Stimulated activated CD4-positive, alpha-beta T cell treated with anti-CD3 and anti-CD28 coated beads, TNF-alpha, amount 100 ng/mL, for 1 hour (primary cell): ENCODE results near the gene CDV3.
"Not testable (repeated sequence)": the region's sequence is repeated elsewhere in the genome, so short reads cannot be mapped to it uniquely, and the experiment has no call there.

Experiments
- DNase-seq, 3 donors: peaks; one replicate each; pipeline ENCODE4 v3.0.0-alpha.2; 2020; ENCODE audit warnings: low read depth in 3 of 3, low spot score in 1 of 3

CDV3 gene, protein sequence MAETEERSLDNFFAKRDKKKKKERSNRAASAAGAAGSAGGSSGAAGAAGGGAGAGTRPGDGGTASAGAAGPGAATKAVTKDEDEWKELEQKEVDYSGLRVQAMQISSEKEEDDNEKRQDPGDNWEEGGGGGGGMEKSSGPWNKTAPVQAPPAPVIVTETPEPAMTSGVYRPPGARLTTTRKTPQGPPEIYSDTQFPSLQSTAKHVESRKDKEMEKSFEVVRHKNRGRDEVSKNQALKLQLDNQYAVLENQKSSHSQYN

DNA sequence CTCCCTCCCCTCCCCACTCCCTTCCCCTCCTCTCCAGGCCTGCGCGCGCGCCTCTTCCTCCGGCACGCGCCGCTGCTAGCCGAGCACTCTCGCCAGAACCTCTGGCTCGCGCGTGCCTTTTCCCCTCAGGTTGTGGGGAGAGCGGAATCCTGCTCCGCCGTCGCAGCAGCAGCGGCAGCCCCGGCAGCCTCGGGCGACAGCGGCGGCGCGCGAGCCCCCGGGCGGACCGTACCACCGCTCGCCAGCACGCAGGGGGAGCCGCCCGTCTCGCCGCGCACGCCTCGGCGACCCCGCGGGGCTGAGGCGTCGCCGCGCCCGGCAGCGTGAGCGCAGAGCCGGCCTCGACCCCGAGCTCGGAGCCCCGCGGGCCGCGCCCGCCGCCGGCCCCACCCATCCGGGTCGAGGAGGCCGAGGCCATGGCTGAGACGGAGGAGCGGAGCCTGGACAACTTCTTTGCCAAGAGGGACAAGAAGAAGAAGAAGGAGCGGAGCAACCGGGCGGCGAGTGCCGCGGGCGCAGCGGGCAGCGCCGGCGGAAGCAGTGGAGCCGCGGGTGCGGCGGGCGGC lies at the start of gene CDV3:
Gene CDV3 (plus strand): TSS at position 58 of the 566 bp plus-strand sequence. CDS start 359 bp downstream, at position 417.
- peak in 2 of 3 donors; percentile 42 to 51 for DNase-seq

DNA sequence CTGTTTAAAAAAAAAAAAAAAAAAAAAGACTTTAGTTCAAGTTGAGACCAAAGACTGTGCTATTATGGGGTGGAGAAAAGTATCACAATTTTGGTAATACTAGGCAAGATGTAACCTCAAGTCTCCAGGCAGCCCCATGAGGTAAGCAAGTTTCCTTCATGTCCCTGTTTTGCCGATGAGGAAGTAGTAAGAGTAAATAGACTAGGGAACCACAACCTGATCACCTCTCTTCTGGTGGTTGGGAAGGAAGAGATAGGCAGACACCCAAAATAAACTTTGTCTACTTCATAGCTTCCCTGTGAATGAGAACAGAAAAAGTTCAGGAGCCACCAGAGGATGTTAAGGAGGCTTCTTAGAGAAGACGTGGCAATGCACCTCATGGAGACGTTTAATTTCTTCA lies 49.7 kb upstream of the CDV3 start:
- not testable (repeated sequence) for DNase-seq

DNA sequence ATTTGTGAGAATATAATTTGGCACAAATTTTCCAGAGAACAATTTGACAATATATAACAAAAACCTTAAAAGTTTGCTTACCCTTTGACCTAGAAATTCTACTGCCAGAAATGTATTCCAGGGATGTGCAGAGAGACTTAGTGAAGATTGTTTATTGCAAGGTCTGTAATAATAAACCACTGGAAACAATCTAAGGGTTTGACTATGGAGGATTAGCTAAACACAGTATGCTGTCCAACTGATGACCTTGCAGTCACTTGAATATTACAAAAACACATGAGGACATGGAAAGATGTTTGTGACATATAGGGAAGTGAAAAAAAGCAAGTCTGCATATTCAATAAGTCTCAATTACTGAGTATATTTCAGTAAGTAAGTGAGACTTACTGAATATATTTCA lies 48.1 kb upstream of the CDV3 start:
- no peak for DNase-seq

DNA sequence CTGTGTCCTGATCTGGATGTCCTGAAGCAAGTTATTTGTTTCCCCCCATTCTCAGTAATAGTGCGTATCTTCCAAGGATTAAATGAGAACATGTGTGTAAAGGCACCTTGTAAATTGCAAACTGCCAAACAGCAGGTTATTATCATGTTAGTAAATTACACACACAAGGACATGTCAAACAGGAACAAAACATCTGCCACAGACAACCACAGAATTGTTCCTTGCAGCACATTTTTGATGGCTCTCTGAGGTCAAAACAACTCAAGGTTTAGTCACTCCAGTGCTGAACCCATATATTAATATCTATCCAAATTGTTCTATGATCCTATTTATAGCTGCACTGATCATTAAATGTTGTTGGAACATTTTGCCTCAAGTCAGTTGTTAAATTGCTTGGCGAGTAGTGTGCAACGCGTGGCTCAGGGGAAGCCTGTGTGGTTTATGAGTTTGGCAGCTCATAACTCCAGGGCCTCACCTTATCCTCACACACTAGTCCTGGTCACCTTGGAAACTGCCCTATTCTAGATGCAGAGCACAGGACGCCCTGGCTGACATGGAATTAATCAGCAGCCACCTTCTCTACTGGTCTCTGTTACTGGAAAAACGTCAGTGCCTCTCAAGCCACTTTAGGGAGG lies 46.3 kb upstream of the CDV3 start:
- DNase-seq = no peak

DNA sequence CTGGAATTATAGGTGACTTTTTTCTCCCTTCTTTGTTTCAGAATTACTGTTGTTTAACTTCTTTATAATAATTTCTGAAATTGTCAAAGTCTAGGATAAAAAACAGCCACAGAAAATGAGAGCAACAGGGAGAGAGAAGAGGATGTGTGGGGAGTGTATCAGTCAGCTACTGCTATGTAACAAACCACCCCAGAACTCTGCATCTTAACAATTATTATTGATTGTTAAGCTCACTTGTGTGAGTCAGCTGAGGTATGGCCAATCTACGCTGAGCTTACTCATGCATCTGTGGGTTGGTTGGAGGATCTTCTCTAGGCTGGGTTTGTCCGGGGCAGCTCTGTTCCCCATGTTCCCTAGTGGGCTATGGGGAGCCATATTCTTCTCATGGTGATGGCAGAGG lies 43.7 kb upstream of the CDV3 start:
- DNase-seq = no peak

DNA sequence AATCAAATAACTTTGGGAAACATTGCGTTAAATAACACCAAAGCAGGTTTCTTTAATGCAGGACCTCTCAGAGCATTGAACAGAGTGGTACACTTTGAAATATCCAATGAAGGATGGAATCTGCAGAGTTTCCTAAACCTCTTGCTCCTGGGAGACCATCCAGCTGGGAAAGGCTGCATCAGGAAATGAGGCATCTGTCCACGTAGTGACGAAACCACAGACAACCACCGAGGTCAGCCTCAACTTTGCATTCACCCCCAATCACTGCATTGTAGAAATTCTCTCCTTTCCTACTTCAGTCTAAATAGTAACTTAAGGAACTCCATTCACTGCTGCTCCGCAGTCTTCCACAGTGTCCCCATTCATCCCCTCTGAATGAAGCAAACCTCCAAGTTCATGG lies 41.5 kb upstream of the CDV3 start:
- no peak for DNase-seq

DNA sequence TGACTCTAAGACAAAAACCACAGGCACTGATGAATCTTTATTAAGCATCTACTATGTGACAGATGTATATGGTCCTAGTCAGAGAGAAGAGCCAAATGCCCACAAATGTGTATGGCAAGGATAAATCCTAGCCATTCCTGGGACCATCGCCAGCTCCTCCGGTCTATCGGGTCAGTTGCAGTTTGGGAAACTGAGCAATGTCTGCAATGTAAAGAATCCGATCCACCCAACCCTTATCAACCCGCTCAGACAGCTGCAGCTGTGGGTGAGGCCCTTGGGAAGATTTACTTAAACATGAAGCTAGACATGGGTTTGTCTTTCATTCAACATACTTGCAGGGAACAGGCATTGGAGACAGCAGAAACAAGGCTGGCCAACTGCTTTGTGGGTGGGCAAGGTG lies 40.5 kb upstream of the CDV3 start:
- no peak for DNase-seq

DNA sequence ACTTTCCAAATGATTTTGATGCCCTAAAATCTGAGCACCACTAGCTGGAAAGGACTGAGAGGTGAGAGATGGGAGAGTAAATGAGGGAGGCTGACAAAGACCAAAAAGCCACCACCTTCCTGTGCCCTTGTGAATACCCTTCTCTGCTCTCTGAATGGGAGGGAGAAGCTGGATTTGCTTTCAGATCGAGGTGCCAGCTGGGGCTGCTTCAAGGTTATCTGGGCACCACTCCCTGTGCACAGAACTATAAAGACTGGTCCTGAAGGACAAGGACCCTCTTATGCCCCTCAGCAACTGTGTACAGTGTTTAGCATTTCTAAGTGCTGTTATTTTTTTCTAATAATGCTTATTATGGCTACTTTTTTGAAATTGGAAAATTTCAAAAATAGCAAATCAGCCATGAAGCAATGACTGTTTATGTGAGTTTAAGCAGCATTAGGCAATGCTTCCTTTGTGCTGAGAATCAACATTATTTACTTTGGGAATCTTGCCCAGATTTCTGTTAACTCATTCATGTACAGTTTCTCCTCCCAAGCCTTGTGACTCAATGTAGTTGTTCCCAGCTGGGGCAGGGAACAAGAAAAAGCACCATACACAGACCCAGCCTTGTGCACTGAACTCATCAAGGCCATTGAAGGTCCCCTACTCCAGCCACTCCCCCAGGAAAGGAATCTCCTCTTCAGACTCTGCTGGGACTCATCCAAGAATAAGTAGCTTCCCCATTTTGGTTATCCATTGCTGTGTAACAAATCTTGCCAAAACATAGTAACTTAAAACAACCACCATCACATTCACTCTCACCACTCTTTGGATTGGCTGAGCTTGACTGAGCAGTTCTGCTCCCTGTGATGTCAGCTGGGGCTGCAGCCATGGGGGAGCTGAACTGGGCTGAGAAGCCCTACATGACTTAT lies 37.3 kb upstream of the CDV3 start:
- no peak for DNase-seq

DNA sequence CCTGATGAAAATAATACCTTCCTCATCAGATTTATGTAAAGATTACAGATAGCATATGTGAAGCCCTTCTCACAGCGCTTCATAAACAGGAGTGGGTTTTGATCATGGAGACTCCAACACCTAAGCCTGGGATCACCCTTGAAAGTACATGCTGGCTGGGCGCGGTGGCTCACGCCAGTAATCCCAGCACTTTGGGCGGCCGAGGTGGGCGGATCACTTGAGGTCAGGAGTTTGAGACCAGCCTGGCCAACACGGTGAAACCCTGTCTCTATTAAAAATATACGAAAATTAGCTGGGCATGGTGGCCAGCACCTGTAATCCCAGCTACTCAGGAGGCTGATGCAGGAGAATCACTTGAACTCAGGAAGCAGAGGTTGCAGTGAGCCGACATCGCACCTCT lies 36.4 kb upstream of the CDV3 start:
- not testable (repeated sequence) for DNase-seq

DNA sequence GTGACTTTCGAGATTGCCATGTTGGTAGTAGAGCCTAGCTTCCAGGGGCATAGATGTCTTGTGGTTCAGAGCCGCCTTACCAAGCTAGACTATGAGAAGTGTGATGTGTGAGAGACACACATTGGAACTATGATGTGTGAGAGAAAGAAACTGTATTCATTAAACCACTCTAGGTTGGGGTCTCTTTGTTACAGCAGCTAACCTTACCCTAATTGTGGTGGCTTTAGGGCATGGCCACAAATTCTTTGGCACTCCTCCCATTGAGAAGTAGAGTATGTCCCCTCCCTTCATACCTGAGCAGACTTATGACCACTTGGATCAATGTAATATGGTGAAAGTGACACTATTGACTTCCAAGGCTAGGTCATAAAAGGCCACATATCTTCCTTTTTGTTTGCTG lies 35.3 kb upstream of the CDV3 start:
- no peak for DNase-seq

DNA sequence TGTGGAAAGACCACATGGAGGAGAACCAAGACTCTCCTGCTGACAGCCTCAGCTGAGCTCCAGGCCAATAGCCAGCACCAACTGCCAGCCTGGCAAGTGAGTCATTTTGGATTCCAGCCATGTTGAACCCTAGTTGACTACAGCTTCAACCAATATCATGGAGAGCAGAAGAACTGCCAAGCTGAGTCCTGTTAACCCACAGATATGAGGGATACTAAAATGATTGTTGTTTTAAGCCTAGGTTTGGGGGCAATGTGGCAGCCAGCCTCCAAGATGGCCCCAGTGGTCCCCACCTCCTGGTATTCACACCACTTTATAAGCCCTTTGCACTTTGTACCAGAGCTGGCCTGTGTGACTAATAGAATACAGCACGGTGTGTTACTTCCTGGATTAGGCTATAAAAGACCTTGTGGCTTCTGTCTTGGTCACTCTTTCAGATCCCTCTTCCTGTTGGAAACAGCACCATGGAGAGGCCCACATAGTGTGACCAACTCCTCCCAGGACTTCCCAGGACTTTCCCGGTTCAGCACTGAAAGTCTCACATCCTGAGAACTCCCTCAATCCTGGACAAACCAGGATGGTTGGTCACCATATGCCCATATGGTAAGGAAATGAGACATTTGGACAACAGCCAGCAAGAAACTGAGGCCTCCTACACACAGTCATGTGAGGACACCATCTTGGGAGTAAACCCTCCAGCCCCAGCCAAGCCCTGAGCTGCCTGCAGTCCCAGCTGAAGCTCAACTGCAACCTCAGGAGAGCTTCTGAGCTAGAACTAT lies 32.4 kb upstream of the CDV3 start:
- DNase-seq = no peak

DNA sequence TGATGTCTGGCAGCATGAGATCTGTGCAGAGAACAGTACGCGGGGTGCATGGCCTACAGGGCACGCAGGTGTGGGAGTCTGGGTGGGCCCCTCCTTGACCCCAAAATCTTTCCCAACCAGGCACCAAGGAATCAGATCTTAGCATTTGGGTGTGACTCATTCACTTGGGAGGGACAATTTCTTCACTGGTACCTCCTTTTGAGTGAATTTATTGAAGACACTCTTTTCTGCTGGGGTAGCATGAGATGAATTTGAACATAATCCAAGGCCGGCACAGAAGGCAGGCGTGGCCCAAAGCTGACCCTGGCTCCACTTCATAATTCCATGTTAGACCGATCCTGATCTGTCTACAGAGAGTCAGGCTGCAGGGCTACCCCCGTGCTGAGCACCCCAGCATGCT lies 30.6 kb upstream of the CDV3 start:
- no peak for DNase-seq

DNA sequence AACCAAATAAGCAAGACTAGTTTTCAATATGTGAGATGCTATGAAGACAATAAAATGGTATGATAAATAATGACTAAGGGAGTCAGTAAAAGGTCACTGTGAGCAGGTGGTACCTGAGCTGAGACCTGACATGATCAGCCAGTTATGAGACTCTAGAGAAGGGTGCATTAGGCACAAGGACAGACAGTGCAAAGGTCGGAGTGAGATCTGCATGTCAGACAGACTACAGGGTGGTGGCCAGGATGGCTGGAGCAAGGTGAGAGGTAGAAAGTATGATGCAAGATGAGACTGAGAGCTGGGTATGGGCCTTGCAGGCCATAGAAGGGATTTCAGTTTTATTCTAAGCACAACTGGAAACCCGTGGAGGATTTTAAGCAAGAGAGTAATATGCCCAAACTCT lies 28.5 kb upstream of the CDV3 start:
- not testable (repeated sequence) for DNase-seq

DNA sequence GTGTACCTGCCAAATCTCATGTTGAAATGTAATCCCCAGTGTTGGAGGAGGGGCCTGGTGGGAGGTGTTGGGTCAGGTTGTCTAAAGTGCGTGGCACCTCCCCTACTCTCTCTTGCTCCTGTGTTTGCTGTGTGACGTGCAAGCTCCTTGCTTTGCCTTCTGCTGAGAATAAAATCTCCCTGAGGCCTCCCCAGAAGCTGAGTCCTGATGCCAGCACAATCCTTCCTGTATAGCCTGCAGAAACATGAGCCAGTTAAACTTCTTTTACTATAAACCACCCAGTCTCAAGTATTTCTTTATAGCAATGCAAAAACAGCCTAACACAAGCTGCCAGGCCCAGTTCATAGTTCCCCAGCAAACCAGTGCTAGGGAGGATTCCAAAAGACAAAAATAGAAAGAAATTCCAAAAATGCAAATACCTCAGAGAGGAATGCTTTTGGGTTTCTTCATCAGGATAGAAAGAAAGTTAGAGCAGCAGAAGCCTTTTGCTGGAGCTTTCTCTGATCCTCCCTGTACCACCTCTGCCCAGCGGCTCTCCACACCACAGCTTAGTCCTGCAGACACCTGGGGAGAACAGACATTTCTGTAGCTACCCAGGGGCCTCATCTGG lies 25.9 kb upstream of the CDV3 start:
- DNase-seq = no peak

DNA sequence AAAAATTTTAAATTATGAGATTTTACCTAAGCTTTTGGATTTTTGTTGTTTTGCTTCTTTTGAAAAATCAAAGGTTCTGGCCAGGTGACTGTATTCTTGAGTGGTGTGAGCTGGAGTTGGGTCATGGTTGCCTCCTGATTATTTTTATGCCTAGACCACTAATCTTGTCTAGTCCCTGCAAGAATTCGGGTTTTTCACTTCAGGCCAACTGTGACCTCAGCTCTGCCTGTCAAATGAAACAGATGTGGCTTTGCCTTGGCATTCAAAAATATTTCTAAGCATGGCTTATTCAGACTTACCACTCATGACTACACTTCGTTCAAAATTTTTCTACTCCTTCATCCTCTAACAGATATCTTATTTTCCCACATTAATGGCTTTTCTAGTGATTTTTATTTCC lies 25.4 kb upstream of the CDV3 start:
- DNase-seq = no peak

DNA sequence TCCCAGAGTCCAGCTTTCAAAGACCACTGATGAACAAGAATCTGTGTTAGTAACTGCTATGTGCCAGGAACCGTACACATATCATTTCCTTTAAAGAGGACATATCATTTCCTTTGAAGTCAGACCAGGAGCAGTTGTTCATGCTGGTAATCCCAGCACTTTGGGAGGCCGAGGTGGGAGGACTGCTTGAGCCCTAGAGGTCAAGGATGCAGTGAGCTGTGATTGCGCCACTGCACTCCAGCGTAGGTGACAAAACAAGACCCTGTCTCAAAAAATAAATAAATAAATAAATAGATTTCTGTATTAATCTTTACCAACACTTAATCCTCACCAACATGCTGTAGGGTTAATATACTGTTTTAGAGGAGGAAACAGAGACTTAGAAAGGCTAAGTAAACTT lies 23.9 kb upstream of the CDV3 start:
- no peak for DNase-seq

DNA sequence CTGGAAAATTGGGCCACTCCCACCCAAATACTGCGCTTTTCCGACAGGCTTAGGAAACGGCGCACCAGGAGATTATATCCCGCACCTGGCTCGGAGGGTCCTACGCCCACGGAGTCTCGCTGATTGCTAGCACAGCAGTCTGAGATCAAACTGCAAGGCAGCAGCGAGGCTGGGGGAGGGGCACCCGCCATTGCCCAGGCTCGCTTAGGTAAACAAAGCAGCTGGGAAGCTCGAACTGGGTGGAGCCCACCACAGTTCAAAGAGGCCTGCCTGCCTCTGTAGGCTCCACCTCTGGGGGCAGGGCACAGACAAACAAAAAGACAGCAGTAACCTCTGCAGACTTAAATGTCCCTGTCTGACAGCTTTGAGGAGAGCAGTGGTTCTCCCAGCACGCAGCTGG lies 21.9 kb upstream of the CDV3 start:
- DNase-seq = not testable (repeated sequence)

DNA sequence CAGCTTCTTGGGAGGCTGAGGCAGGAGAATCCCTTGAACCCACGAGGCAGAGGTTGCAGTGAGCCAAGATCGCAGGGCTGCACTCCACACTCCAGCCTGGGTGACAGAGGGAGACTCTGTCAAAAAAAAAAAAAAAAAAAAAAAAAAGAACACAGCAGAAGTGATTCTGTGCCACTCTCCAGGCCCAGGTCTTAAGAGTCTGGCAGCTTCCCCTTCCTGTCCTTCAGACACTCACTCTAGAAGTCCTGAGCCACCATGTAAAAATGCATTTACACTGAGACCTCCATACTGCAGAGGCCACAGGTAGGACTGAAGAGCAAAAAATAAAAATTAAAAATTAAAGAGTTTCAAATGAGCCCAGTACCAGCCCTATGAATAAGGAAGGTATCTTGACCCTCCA lies 11.8 kb upstream of the CDV3 start:
- no peak for DNase-seq

DNA sequence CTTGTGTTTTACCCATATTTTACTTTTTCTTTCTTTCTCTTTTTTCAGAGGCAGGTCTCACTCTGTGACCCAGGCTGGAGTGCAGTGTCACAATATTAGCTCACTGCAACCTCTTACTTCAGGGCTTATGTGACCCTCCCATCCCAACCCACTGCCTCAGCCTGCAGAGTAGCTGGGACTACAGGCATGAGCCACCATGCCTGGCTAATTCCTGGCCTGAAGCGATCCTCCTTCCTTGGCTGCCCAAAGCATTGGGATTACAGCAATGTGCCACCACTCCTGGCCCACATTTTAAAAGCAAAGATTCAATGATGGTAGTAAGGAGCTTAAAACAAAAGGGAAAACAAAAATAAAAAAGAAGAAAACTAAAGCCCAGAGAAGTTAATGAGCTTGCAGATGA lies 11.1 kb upstream of the CDV3 start:
- DNase-seq = no peak

DNA sequence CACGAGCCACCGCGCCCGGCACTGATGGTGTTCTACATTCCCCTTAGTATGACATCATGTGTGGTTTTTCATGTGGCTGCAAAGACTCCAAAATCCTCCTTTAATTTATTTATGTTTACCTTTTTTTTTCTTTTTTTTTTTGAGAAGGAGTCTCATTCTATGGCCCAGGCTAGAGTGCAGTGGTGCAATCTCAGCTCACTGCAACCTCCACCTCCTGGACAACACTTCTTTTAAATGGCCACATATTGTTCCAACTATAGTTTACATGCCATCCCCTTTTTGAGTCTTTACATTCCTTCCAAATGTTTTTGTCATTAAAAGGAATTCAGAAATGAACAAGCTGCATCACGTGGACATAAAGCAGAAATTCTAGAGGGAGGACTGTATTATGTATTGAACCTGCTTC lies 10.3 kb upstream of the CDV3 start:
- DNase-seq = no peak

DNA sequence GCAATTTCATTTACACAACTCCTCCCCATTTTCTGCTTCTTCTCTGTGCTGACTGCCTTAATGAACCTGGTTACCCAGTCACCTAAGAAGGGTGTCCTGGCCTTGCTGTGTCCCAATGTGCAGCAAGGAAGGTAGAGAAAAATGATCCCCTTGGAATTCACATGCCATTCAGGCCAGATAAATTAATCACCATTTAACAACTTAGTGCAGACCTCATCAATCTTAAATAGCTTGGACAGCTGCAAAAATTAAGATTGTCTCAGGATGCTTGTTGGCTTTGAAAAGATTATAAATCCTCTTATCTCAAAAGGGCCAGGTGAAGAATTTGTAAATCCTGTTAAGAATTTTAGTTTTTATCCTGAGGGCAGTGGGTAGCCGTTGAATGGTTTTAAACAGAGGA lies 9.7 kb upstream of the CDV3 start:
- DNase-seq = no peak
